Lower lobe of right lung (tissue), 2 donors: ENCODE data around the gene NR6A1. TPM values are rescaled to one million over a fixed set of nuclear protein-coding genes. Genes with fewer than 3 reads are reported as not detected.
A peak's percentile ranks its signal among the peaks of the same experiment; 100 is the strongest.

Experiments used
- ATAC-seq, 2 donors: fragments of 200-7000 bp; cut with Tn5 transposase; one replicate each; pipeline ENCODE4 v1.9.1; 2020 to 2022; ENCODE audit warnings: mild to moderate bottlenecking in 2 of 2, moderate library complexity in 2 of 2
- DNase-seq: peaks from one replicate; pipeline ENCODE4 v3.0.0-alpha.2; 2020
- H3K27ac ChIP-seq: fragments of 200-600 bp; one replicate; pipeline ENCODE4 v1.8.0; 2022
- H3K27me3 ChIP-seq: fragments of 200-600 bp; one replicate; pipeline ENCODE4 v1.8.0; 2022; ENCODE audit warnings: low read depth
- H3K36me3 ChIP-seq: fragments of 200-600 bp; one replicate; pipeline ENCODE4 v1.8.0; 2022; ENCODE audit warnings: mild to moderate bottlenecking
- H3K4me1 ChIP-seq: fragments of 200-600 bp; one replicate; pipeline ENCODE4 v1.8.0; 2022
- H3K4me3 ChIP-seq: fragments of 200-600 bp; one replicate; pipeline ENCODE4 v1.8.0; 2022; ENCODE audit warnings: mild to moderate bottlenecking
- H3K9me3 ChIP-seq: fragments of 200-600 bp; one replicate; pipeline ENCODE4 v1.8.0; 2022
- intact Hi-C: fragments of 100-400 bp; cut with DNase I; formaldehyde crosslinking; loops from one replicate; pipeline ENCODE4 v1.11.0; 2022
- total RNA-seq: library from RNA; stranded (reverse); fragmentation: NEBNext Ultra II Directional; extraction: Animal tissue kit (Norgen Biotek cat#: 25700); gene quantifications from one replicate; pipeline ENCODE4 v1.2.1, GENCODE V29; 2021
- TF ChIP-seq, protein P1 (sequence below): fragments of 200-600 bp; IDR thresholded peaks from one replicate; pipeline ENCODE4 v1.8.0; 2022; ENCODE audit warnings: antibody characterized with exemption, mild to moderate bottlenecking
- donor health status: DM: no; HTN: yes; CAD: no; lungs with severe emphysema.

NR6A1 gene
- total RNA-seq, 1 donor from 2014 or later, result 4.5 TPM

DNA sequence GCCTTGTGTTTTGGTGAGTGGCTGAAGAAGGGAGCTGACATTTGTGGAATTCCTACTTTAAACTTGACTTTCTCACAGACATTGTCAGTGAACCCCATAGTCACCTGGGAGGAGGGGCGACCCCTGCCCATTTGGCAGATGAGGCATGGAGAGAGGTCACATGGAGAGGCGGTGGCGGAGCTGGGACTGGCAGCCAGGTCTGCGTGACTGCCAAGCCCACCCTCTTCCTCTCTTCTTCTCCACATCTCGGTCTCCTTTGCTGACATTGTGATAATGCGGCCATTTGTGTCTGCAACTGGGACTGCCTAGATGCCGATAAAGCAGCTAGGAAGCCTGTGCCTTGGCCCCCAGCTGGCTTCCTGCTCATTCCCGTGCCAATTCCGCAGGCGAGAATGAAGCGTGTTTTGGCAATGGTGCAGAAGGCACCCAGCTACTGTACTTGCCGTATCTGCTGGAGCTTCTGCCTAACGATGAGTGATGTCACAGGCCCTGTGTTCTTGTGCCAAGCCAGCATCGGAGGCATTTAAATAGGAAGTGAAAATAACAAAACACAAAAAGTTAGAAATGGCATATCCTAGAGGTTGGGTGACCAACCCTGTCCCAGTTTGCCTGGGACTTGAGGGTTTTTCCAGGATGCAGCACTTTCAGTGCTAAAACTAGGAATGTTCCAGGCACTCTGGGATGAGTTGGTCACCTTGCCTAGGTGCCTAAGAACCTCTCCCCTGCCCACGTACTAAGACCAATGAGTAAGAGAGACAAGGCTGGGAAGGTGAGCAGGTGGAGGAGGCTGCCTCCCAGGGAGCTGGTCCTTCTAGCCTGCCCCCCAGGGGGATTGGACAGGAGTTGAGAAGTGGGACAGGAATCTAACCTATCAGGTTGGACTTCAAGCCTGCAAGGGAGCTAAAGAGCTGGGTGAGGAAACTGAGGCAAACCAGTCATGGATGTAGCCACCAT, 29.5 kb upstream of the NR6A1 start:
- DNase-seq, result peak; percentile 75
- peak; percentile 59 to 64 for ATAC-seq
- no peak overlapping the region for H3K27ac ChIP-seq
- TF ChIP-seq, protein P1, sequence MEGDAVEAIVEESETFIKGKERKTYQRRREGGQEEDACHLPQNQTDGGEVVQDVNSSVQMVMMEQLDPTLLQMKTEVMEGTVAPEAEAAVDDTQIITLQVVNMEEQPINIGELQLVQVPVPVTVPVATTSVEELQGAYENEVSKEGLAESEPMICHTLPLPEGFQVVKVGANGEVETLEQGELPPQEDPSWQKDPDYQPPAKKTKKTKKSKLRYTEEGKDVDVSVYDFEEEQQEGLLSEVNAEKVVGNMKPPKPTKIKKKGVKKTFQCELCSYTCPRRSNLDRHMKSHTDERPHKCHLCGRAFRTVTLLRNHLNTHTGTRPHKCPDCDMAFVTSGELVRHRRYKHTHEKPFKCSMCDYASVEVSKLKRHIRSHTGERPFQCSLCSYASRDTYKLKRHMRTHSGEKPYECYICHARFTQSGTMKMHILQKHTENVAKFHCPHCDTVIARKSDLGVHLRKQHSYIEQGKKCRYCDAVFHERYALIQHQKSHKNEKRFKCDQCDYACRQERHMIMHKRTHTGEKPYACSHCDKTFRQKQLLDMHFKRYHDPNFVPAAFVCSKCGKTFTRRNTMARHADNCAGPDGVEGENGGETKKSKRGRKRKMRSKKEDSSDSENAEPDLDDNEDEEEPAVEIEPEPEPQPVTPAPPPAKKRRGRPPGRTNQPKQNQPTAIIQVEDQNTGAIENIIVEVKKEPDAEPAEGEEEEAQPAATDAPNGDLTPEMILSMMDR, result no peak
- H3K4me1 ChIP-seq, result peaks cover 43% of the 10 kb centered on the region
- no peaks in the 10 kb centered on the region for H3K9me3 ChIP-seq
- intact Hi-C loops, result no loop called here
- no peaks in the 10 kb centered on the region for H3K36me3 ChIP-seq
- H3K27me3 ChIP-seq, result no peaks in the 10 kb centered on the region
- no peak overlapping the region for H3K4me3 ChIP-seq

DNA sequence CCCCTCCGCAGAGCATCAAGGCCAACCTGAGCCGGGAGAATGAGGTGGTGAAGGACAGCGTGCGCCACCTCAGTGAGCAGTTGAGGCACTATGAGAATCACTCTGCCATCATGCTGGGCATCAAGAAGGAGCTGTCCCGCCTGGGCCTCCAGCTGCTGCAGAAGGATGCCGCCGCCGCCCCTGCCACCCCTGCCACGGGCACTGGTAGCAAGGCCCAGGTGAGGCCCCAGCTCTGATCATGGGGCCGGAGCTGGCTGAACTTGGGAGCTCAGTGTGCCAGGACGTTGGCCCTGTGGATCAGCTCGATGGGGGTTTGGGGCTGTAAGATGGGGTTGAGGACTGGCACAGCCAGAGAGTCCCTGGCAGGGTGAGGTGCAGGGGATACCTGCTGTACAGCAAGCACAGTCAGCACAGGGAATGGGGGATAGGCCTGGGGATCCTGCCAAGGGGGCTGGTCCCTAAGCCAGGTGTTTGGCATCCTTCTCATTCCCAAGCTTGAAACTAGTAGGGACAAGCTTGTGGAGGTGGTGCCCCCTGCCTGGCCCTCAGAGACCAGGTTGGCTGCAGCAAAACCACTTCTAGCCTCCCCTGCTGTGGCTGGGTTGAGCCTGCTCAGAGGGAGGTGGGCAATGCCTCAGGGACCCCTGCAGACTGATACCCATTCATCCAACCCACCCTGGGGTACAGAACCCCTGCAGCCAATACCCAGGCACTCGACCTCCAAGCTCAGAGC, 28.3 kb upstream of the NR6A1 start:
- Histone ChIP-seq H3K4me1 (peaks cover 51% of the 10 kb centered on the region), H3K36me3 (no peaks in the 10 kb centered on the region), H3K27me3 (no peaks in the 10 kb centered on the region), H3K4me3 (no peak overlapping the region), H3K9me3 (no peaks in the 10 kb centered on the region), H3K27ac (no peak overlapping the region)
- intact Hi-C loops, result no loop called here
- DNase-seq (no peak), ATAC-seq (no peak)
- TF ChIP-seq, protein P1, result no peak

DNA sequence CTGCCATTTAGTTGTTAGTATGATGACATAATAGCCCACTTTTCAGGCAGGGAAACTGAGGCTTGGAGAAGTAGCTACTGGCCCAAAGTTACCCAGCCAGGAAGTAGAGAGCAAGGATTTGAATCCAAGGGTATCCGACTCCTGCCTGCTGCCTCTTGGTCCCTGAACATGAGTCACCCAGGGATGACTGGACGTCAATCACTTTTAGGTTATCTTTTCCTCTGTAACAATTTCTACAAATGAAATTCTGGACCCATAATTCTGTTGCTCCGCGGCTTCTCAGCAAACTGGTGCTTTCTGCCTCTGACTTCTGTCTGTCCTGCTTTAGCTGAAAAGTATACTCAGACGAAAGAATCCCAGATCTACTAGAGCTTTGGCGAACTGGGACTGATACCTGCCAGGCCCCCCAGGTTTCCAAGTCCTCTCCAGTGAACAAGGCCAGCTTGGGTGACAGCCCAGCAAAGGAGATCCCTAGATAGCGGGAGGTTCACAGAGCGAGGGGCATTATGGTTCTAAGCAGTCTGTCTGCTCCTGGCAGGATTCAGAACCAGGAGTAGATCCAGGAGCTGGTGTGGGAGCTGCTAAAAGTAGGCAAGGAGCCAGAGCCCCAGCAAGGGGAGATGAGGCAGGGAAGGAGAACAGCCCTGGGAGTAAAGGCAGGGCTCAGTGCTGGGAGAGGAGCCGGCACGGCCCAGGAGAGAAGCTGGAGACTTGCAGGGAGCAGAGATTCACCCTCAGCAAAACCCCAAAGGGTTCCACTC, 26.4 kb upstream of the NR6A1 start:
- DNase-seq (no peak), ATAC-seq (no peak)
- H3K4me1 ChIP-seq, result peaks cover 60% of the 10 kb centered on the region
- H3K9me3 ChIP-seq, result no peaks in the 10 kb centered on the region
- TF ChIP-seq, protein P1, result no peak
- no peak overlapping the region for H3K27ac ChIP-seq
- no peak overlapping the region for H3K4me3 ChIP-seq
- intact Hi-C loops, result no loop called here
- no peaks in the 10 kb centered on the region for H3K36me3 ChIP-seq
- H3K27me3 ChIP-seq, result no peaks in the 10 kb centered on the region

DNA sequence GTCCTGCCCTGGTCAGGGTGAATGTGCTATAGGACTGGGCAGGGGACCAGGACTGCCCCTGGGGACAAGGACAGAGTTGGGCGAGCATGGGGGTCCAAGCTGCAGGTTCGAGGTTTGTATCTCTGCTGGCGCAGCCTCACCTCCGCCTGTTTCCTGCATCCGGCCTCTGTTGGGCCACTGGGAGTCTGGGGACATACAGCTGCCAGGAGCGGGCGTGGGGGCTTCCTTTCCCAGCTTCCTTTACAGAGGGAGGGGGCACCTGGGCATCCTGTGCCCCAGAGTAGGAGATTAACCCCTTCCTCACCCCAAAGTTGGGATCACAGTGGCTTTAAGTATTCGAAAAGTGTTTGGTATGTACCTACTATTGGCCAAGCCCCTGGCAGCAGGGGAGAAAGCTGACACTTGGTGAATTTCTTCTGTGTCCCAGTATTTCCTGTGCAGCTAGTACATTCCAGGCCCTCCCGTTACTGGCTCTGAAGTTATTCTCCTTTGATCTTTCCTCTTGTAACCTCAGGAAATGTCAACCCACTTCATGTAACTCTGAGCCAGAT, 24.8 kb upstream of the NR6A1 start:
- Histone ChIP-seq H3K36me3 (no peaks in the 10 kb centered on the region), H3K9me3 (no peaks in the 10 kb centered on the region), H3K4me3 (no peak overlapping the region), H3K27me3 (no peaks in the 10 kb centered on the region), H3K27ac (peak overlapping the region; percentile 73), H3K4me1 (peaks cover 61% of the 10 kb centered on the region)
- peak in 1 of 2 donors; percentile 11 for ATAC-seq
- intact Hi-C loops, result no loop called here
- no peak for DNase-seq
- TF ChIP-seq, protein P1, result no peak

DNA sequence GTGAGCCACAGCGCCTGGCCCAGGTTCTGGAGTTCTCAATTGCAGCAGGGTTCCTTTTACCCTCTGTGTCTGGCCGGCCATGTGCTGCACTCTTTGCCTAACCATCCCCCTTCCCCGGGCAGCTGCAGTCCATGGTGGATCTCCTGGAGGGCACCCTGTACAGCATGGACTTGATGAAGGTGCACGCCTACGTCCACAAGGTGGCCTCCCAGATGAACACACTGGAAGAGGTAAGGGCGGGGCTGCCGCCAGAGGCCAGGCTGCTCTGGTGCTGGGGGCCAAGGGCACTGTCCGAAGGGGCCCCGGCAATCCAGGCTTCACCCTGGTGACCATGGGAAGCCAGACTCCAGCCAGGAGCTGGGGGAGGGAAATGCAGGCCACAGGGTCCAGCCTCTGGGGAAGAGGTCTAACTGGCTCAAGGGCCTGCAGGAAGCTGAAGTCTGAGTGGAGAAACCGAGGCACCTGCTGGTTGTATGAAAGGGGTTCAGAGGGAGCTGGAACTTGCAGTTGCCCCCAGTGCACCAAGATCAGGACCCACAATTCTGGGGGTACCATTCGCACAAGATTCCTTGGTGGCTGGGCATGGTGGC, 23.9 kb upstream of the NR6A1 start:
- Histone ChIP-seq H3K9me3 (no peaks in the 10 kb centered on the region), H3K27ac (peak overlapping the region; percentile 73), H3K4me3 (no peak overlapping the region), H3K36me3 (no peaks in the 10 kb centered on the region), H3K4me1 (peaks cover 51% of the 10 kb centered on the region), H3K27me3 (no peaks in the 10 kb centered on the region)
- no peak for DNase-seq
- TF ChIP-seq, protein P1, result no peak
- peak; percentile 17 to 34 for ATAC-seq
- intact Hi-C loops, result no loop called here
